ENCODE data around the gene SLC7A14.

Gene SLC7A14

GRCh38 chr3:170585937-170586310, at the start of gene SLC7A14:
SLC7A14 (minus strand) TSS chr3:170586075; CDS start chr3:170526936, 59,139 bp downstream.
- no peak for DNase-seq

GRCh38 chr3:170635385-170635735, 49.5 kb upstream of the SLC7A14 start:
- no peak for DNase-seq

GRCh38 chr3:170634663-170635384, 48.9 kb upstream of the SLC7A14 start:
- no peak for DNase-seq

GRCh38 chr3:170633573-170633972, 47.7 kb upstream of the SLC7A14 start:
- DNase-seq, result no peak

GRCh38 chr3:170632780-170633179, 46.9 kb upstream of the SLC7A14 start:
- no peak for DNase-seq

GRCh38 chr3:170631755-170632488, 46.0 kb upstream of the SLC7A14 start:
- DNase-seq, result no peak

GRCh38 chr3:170623524-170623923, 37.6 kb upstream of the SLC7A14 start:
- DNase-seq, result no peak

- DNase-seq, result no peak
Observed at GRCh38 chr3:170622369-170623159, 36.7 kb upstream of the SLC7A14 start.

GRCh38 chr3:170621256-170621655, 35.4 kb upstream of the SLC7A14 start:
- no peak for DNase-seq

- no peak for DNase-seq
Observed at GRCh38 chr3:170614214-170614966, 28.5 kb upstream of the SLC7A14 start.

- DNase-seq, result no peak
Observed at GRCh38 chr3:170611751-170612150, 25.9 kb upstream of the SLC7A14 start.

- no peak for DNase-seq
Observed at GRCh38 chr3:170610321-170610884, 24.5 kb upstream of the SLC7A14 start.

GRCh38 chr3:170608475-170608874, 22.6 kb upstream of the SLC7A14 start:
- DNase-seq, result no peak

- no peak for DNase-seq
Observed at GRCh38 chr3:170606675-170607074, 20.8 kb upstream of the SLC7A14 start.

GRCh38 chr3:170605490-170605889, 19.6 kb upstream of the SLC7A14 start:
- DNase-seq, result no peak

GRCh38 chr3:170603770-170604510, 18.1 kb upstream of the SLC7A14 start:
- DNase-seq, result no peak

GRCh38 chr3:170602556-170602955, 16.7 kb upstream of the SLC7A14 start:
- DNase-seq, result no peak

GRCh38 chr3:170600005-170600624, 14.2 kb upstream of the SLC7A14 start:
- no peak for DNase-seq

GRCh38 chr3:170599091-170599490, 13.2 kb upstream of the SLC7A14 start:
- no peak for DNase-seq

GRCh38 chr3:170598091-170598502, 12.2 kb upstream of the SLC7A14 start:
- no peak for DNase-seq

GRCh38 chr3:170594528-170594927, 8.7 kb upstream of the SLC7A14 start:
- DNase-seq, result no peak
